Lung (tissue), 12 donors: ENCODE data around the gene FGFR2. TPM values are rescaled to one million over a fixed set of nuclear protein-coding genes. Genes with fewer than 3 reads are reported as not detected.

ENCODE experiments used
- ATAC-seq: fragments of 200-7000 bp; cut with Tn5 transposase; one replicate; pipeline ENCODE4 v1.9.1; 2020; ENCODE audit warnings: moderate number of reproducible peaks; ENCODE audit not compliant: insufficient read depth, low FRiP score
- DNase-seq, 3 donors: peaks; one replicate each; pipeline ENCODE4 v3.0.0-alpha.2; 2013 to 2017
- H3K27ac ChIP-seq, 2 donors: one replicate each; pipeline ENCODE4 v1.5.1; 2013; ENCODE audit warnings: mild to moderate bottlenecking in 2 of 2, moderate library complexity in 2 of 2, control low read depth in 1 of 2, inconsistent platforms in 1 of 2, low read depth in 1 of 2, low read length in 1 of 2
- H3K27me3 ChIP-seq, 3 donors: one replicate each; pipeline ENCODE4 v1.5.1; 2013; ENCODE audit warnings: low read length in 2 of 3; ENCODE audit not compliant: control insufficient read depth in 3 of 3, insufficient read depth in 3 of 3
- H3K36me3 ChIP-seq, 4 donors: one replicate each; pipeline ENCODE4 v1.5.1; 2013; ENCODE audit warnings: low read length in 4 of 4, mild to moderate bottlenecking in 1 of 4, moderate library complexity in 1 of 4; ENCODE audit not compliant: control insufficient read depth in 4 of 4, insufficient read depth in 4 of 4
- H3K4me1 ChIP-seq, 5 donors: one replicate each; pipeline ENCODE4 v1.5.1; 2013; ENCODE audit warnings: low read length in 5 of 5, mild to moderate bottlenecking in 2 of 5, moderate library complexity in 1 of 5; ENCODE audit not compliant: control insufficient read depth in 5 of 5, insufficient read depth in 5 of 5
- H3K4me3 ChIP-seq: one replicate; pipeline ENCODE4 v1.5.1; 2013; ENCODE audit warnings: mild to moderate bottlenecking, control low read depth, moderate library complexity
- H3K9ac ChIP-seq, 2 donors: one replicate each; pipeline ENCODE4 v1.5.1; 2013; ENCODE audit warnings: low read length in 2 of 2, control low read depth in 1 of 2; ENCODE audit not compliant: insufficient read depth in 1 of 2
- H3K9me3 ChIP-seq, 4 donors: one replicate each; pipeline ENCODE4 v1.5.1; 2013; ENCODE audit warnings: low read length in 3 of 4, mild to moderate bottlenecking in 1 of 4, moderate library complexity in 1 of 4; ENCODE audit not compliant: control insufficient read depth in 4 of 4, insufficient read depth in 3 of 4
- CTCF ChIP-seq: IDR thresholded peaks from 2 replicates; pipeline ENCODE4 v1.5.1; 2012; ENCODE audit warnings: mild to moderate bottlenecking; ENCODE audit errors: control extremely low read depth, extremely low read depth
- WGBS, 2 donors: extraction: QIAGEN DNeasy Blood & Tissue Kit; methylation state at CpG; one replicate each; pipeline ENCODE4 v1.1.7; 2013; 5-methylcytosine and 5-hydroxymethylcytosine counted together
- polyA plus RNA-seq, 2 donors: library from polyadenylated mRNA; stranded (reverse); fragments of 200-250 nt; gene quantifications; one replicate each; pipeline ENCODE4 v1.2.1, GENCODE V29; 2013
- total RNA-seq, 2 donors: library from RNA; depleted of rRNA in 1 of 2; stranded (reverse); fragments of >200 nt in 1 of 2; gene quantifications; one replicate each; pipeline ENCODE4 v1.2.1, GENCODE V29; 2014 to 2021
- donor health status: control.
- donor health status: control.
- donor health status: Bipolar disorder and iron deficiency.
- donor health status: healthy.
- donor health status: DM: yes; HTN: yes; CAD: no.

Gene FGFR2
- total and polyA plus RNA-seq, 4 donors: 11.4 to 230 (median 41.7) TPM

GRCh38 chr10:121610798-121611323 is 12.6 kb upstream of the FGFR2 start:
- WGBS, 2 donors: 84% methylated on average over 7 of the region's 7 CpGs
- Histone ChIP-seq H3K9me3 (peaks cover 0 to 3% (median 0%) of the 10 kb centered on the region in 4 donors), H3K4me3 (no peak overlapping the region), H3K27me3 (no peaks in the 10 kb centered on the region), H3K4me1 (peaks cover 0 to 19% (median 9%) of the 10 kb centered on the region in 5 donors), H3K27ac (no peak overlapping the region), H3K36me3 (no peaks in the 10 kb centered on the region), H3K9ac (no peak overlapping the region)
- ATAC-seq (no peak), DNase-seq (no peak)
- no peak for TF ChIP-seq CTCF

GRCh38 chr10:121609426-121610380 is 11.5 kb upstream of the FGFR2 start:
- H3K27me3 ChIP-seq: no peaks in the 10 kb centered on the region
- H3K9ac ChIP-seq: no peak overlapping the region
- TF ChIP-seq CTCF: no peak
- peaks cover 0 to 3% (median 0%) of the 10 kb centered on the region in 4 donors for H3K9me3 ChIP-seq
- no peak overlapping the region for H3K27ac ChIP-seq
- ATAC-seq: no peak
- DNase-seq: no peak
- WGBS, 2 donors: 81 to 87% methylated on average over 17 of the region's 17 CpGs
- H3K4me1 ChIP-seq: peaks cover 0 to 10% (median 6%) of the 10 kb centered on the region in 5 donors
- no peaks in the 10 kb centered on the region for H3K36me3 ChIP-seq
- no peak overlapping the region for H3K4me3 ChIP-seq

GRCh38 chr10:121608469-121609190 is 10.4 kb upstream of the FGFR2 start:
- peak; percentile 14 for TF ChIP-seq CTCF
- peak overlapping the region in 1 of 2 donors; percentile 52 for H3K27ac ChIP-seq
- DNase-seq (peak; percentile 68 to 70 (median 69)), ATAC-seq (peak; percentile 62)
- peaks cover 0 to 10% (median 0%) of the 10 kb centered on the region in 5 donors for H3K4me1 ChIP-seq
- whole genome bisulfite sequencing, 2 donors: 8 to 10% methylated on average over 58 to 59 of the region's 59 CpGs
- H3K4me3 ChIP-seq: no peak overlapping the region
- no peaks in the 10 kb centered on the region for H3K27me3 ChIP-seq
- peak overlapping the region in 1 of 2 donors; percentile 70 for H3K9ac ChIP-seq
- no peaks in the 10 kb centered on the region for H3K36me3 ChIP-seq
- peaks cover 0 to 1% (median 0%) of the 10 kb centered on the region in 4 donors for H3K9me3 ChIP-seq
